Right renal cortex interstitium (tissue), 3 donors: Measurements from ENCODE around the gene ZNF618. TPM values are rescaled to one million over a fixed set of nuclear protein-coding genes. Genes with fewer than 3 reads are reported as not detected.

Experiments used
- DNase-seq, 3 donors: peaks; one replicate each; pipeline ENCODE4 v3.0.0-alpha.2; 2013; ENCODE audit warnings: low read depth in 3 of 3, low spot score in 2 of 3
- polyA plus RNA-seq, 3 donors: library from polyadenylated mRNA; unstranded; fragments of 120-200 nt; gene quantifications; one replicate each; pipeline ENCODE4 v1.2.1, GENCODE V29; 2013; ENCODE audit not compliant: insufficient read length in 3 of 3

The ZNF618 gene
- polyA plus RNA-seq, 3 donors = 39.7 to 41.7 (median 39.9) TPM

GRCh38 chr9:113953531-113953930 lies 77.4 kb downstream of the ZNF618 start:
- DNase-seq = no peak

GRCh38 chr9:113954591-113954990 lies 78.5 kb downstream of the ZNF618 start:
- DNase-seq = no peak

GRCh38 chr9:113955076-113955752 lies 79.1 kb downstream of the ZNF618 start:
- DNase-seq = no peak

- DNase-seq = no peak
These were observed 80.8 kb downstream of the ZNF618 start for GRCh38 chr9:113956901-113957300.

- no peak for DNase-seq
These were observed 81.2 kb downstream of the ZNF618 start for GRCh38 chr9:113957351-113957750.

GRCh38 chr9:113957821-113958341 lies 81.8 kb downstream of the ZNF618 start:
- DNase-seq = peak in 2 of 3 donors; percentile 77 to 81

GRCh38 chr9:113958556-113958955 lies 82.4 kb downstream of the ZNF618 start:
- DNase-seq = no peak

- DNase-seq = no peak
These were observed 84.7 kb downstream of the ZNF618 start for GRCh38 chr9:113960768-113961167.

- DNase-seq = no peak
These were observed 86.3 kb downstream of the ZNF618 start for GRCh38 chr9:113962396-113962795.

- no peak for DNase-seq
These were observed 87.0 kb downstream of the ZNF618 start for GRCh38 chr9:113963017-113963620.

GRCh38 chr9:113963696-113964494 lies 87.8 kb downstream of the ZNF618 start:
- DNase-seq = no peak

- DNase-seq = no peak
These were observed 88.5 kb downstream of the ZNF618 start for GRCh38 chr9:113964495-113965170.

- DNase-seq = no peak
These were observed 90.3 kb downstream of the ZNF618 start for GRCh38 chr9:113966394-113966793.

- DNase-seq = no peak
These were observed 91.3 kb downstream of the ZNF618 start for GRCh38 chr9:113967380-113967779.

GRCh38 chr9:113969343-113969742 lies 93.2 kb downstream of the ZNF618 start:
- no peak for DNase-seq

GRCh38 chr9:113973226-113973625 lies 97.1 kb downstream of the ZNF618 start:
- DNase-seq = no peak

- no peak for DNase-seq
These were observed 97.9 kb downstream of the ZNF618 start for GRCh38 chr9:113973963-113974413.

GRCh38 chr9:113976915-113977314 lies 100.8 kb downstream of the ZNF618 start:
- no peak for DNase-seq

- no peak for DNase-seq
These were observed 102.7 kb downstream of the ZNF618 start for GRCh38 chr9:113978725-113979342.

- no peak for DNase-seq
These were observed 103.4 kb downstream of the ZNF618 start for GRCh38 chr9:113979343-113980127.
